Neural cell (in vitro differentiated cells): Measurements from ENCODE around the gene PNKD. TPM values are rescaled to one million over a fixed set of nuclear protein-coding genes. Genes with fewer than 3 reads are reported as not detected.

Experiments used
- H2AFZ ChIP-seq: fragments of 200-600, 300-800 bp; sonication (generic), shearing (Covaris generic); 2 replicates; pipeline ENCODE4 v1.6.0; 2014; ENCODE audit warnings: low read depth, mild to moderate bottlenecking, antibody characterized with exemption, low read length, moderate library complexity
- H3F3A ChIP-seq: fragments of 200-600 bp; shearing (Covaris generic); 2 replicates; pipeline ENCODE4 v1.6.1; 2016; ENCODE audit warnings: mild to moderate bottlenecking, moderate library complexity, mixed read lengths, antibody characterized with exemption, low read length; ENCODE audit not compliant: insufficient read depth, poor library complexity, severe bottlenecking
- H3K27ac ChIP-seq: fragments of 200-600, 300-800 bp; sonication (generic), shearing (Covaris generic); 2 replicates; pipeline ENCODE4 v1.5.1; 2014; ENCODE audit warnings: mild to moderate bottlenecking, low read length, moderate library complexity
- H3K27me3 ChIP-seq: fragments of 300-800, 200-600 bp; sonication (generic), shearing (Covaris generic); 2 replicates; pipeline ENCODE4 v1.6.0; 2014; ENCODE audit warnings: mild to moderate bottlenecking, low read depth, low read length, moderate library complexity; ENCODE audit not compliant: insufficient read depth
- H3K36me3 ChIP-seq: fragments of 300-800, 200-600 bp; sonication (generic), shearing (Covaris generic); 2 replicates; pipeline ENCODE4 v1.5.1; 2014; ENCODE audit warnings: mild to moderate bottlenecking, antibody characterized with exemption, low read length, moderate library complexity; ENCODE audit not compliant: insufficient read depth
- H3K4me2 ChIP-seq: fragments of 300-800, 200-600 bp; sonication (generic), shearing (Covaris generic); 2 replicates; pipeline ENCODE4 v1.6.0; 2014; ENCODE audit warnings: mild to moderate bottlenecking, low read length
- H3K4me3 ChIP-seq: fragments of 300-800, 200-600 bp; sonication (generic), shearing (Covaris generic); 2 replicates; pipeline ENCODE4 v1.5.1; 2014; ENCODE audit warnings: mild to moderate bottlenecking, low read length, moderate library complexity
- H3K79me2 ChIP-seq: fragments of 200-600 bp; shearing (Covaris generic); replicated peaks from 2 replicates; pipeline ENCODE4 v1.6.0; 2014; ENCODE audit warnings: mild to moderate bottlenecking, low read length, moderate library complexity; ENCODE audit not compliant: insufficient read depth
- H3K9ac ChIP-seq: fragments of 300-800, 200-600 bp; sonication (generic), shearing (Covaris generic); 2 replicates; pipeline ENCODE4 v1.6.1; 2016; ENCODE audit warnings: mild to moderate bottlenecking, low read length, mixed read lengths
- H3K9me2 ChIP-seq: fragments of 200-600 bp; shearing (Covaris generic); 2 replicates; pipeline ENCODE4 v1.6.1; 2016; ENCODE audit warnings: mild to moderate bottlenecking, low read length, mixed read lengths; ENCODE audit not compliant: insufficient read depth
- H3K9me3 ChIP-seq: fragments of 200-600, 300-800 bp; sonication (generic), shearing (Covaris generic); 2 replicates; pipeline ENCODE4 v1.6.1; 2016; ENCODE audit warnings: mild to moderate bottlenecking, mixed run types, low read length, moderate library complexity, mixed read lengths
- H4K20me1 ChIP-seq: fragments of 200-600 bp; shearing (Covaris generic); 2 replicates; pipeline ENCODE4 v1.6.1; 2016; ENCODE audit warnings: mild to moderate bottlenecking, mixed run types; ENCODE audit not compliant: insufficient read depth
- CTCF ChIP-seq: fragments of 450-650 bp; IDR thresholded peaks from 2 replicates; pipeline ENCODE4 v1.5.1; 2014; ENCODE audit warnings: antibody characterized with exemption, mild to moderate bottlenecking, moderate library complexity; ENCODE audit not compliant: poor library complexity, severe bottlenecking
- EP300 ChIP-seq: fragments of 450-650 bp; conservative IDR thresholded peaks from 2 replicates; pipeline ENCODE4 v1.6.1; 2014; ENCODE audit warnings: antibody characterized with exemption, mild to moderate bottlenecking, moderate library complexity; ENCODE audit not compliant: poor library complexity, severe bottlenecking
- EZH2 ChIP-seq: fragments of 200-600, 300-800 bp; shearing (Covaris generic), sonication (generic); IDR thresholded peaks from 2 replicates; pipeline ENCODE4 v1.6.1; 2014; ENCODE audit warnings: antibody characterized with exemption, low read length, borderline replicate concordance, mild to moderate bottlenecking; ENCODE audit not compliant: insufficient read depth, poor library complexity, severe bottlenecking
- MXI1 ChIP-seq: fragments of 450-650 bp; conservative IDR thresholded peaks from 2 replicates; pipeline ENCODE4 v1.6.1; 2014; ENCODE audit warnings: antibody characterized with exemption, mild to moderate bottlenecking; ENCODE audit not compliant: poor library complexity, severe bottlenecking
- POLR2AphosphoS5 ChIP-seq: IDR thresholded peaks from 2 replicates; pipeline ENCODE4 v1.6.1; 2012
- REST ChIP-seq: IDR thresholded peaks from 2 replicates; pipeline ENCODE4 v1.6.1; 2012; ENCODE audit warnings: borderline replicate concordance
- SMC3 ChIP-seq: fragments of 450-650 bp; conservative IDR thresholded peaks from 2 replicates; pipeline ENCODE4 v1.6.1; 2014; ENCODE audit warnings: antibody characterized with exemption, mild to moderate bottlenecking, moderate library complexity; ENCODE audit not compliant: poor library complexity
- TAF1 ChIP-seq: IDR thresholded peaks from 2 replicates; pipeline ENCODE4 v1.6.1; 2012; ENCODE audit warnings: low read depth
- polyA plus RNA-seq: library from polyadenylated mRNA; depleted of rRNA; stranded (reverse); fragments of >200 nt; gene quantifications from 2 replicates; pipeline ENCODE4 v1.2.3, GENCODE V29; 2014

The PNKD gene
- polyA plus RNA-seq, 1 donor from 2014 or later, result 59.7 TPM

GRCh38 chr2:218344755-218345417 lies 74.6 kb downstream of the PNKD start:
- Histone ChIP-seq H3F3A (no peaks in the 10 kb centered on the region), H3K27ac (no peak overlapping the region), H3K4me3 (no peak overlapping the region), H3K9ac (no peak overlapping the region), H3K4me2 (no peak overlapping the region), H3K9me2 (no peaks in the 10 kb centered on the region), H3K9me3 (no peaks in the 10 kb centered on the region), H3K27me3 (no peaks in the 10 kb centered on the region), H3K36me3 (no peaks in the 10 kb centered on the region), H3K79me2 (no peaks in the 10 kb centered on the region), H2AFZ (no peak overlapping the region), H4K20me1 (no peaks in the 10 kb centered on the region)
- TF ChIP-seq SMC3 (no peak), EZH2 (no peak), REST (no peak), TAF1 (no peak), CTCF (no peak)

GRCh38 chr2:218345491-218346236 lies 75.3 kb downstream of the PNKD start:
- Histone ChIP-seq H3K27me3 (no peaks in the 10 kb centered on the region), H2AFZ (no peak overlapping the region), H3K27ac (no peak overlapping the region), H3K79me2 (no peaks in the 10 kb centered on the region), H3K9me3 (no peaks in the 10 kb centered on the region), H3K9me2 (no peaks in the 10 kb centered on the region), H4K20me1 (no peaks in the 10 kb centered on the region), H3K36me3 (no peaks in the 10 kb centered on the region), H3K9ac (no peak overlapping the region), H3K4me2 (no peak overlapping the region), H3K4me3 (no peak overlapping the region), H3F3A (no peaks in the 10 kb centered on the region)
- no peak for TF ChIP-seq CTCF
- TF ChIP-seq POLR2AphosphoS5, result no peak
- TF ChIP-seq TAF1, result no peak
- no peak for TF ChIP-seq EP300
- no peak for TF ChIP-seq SMC3
- TF ChIP-seq REST, result no peak
- TF ChIP-seq MXI1, result no peak
